ENCODE results near the gene PRKAG2. TPM values are rescaled to one million over a fixed set of nuclear protein-coding genes. Genes with fewer than 3 reads are reported as not detected.

PRKAG2 gene
- total and polyA plus RNA-seq, 2 of the 13 experiments (the other 11 are each of a cell fraction or from before 2014, with no cell fraction given): 0.90 to 1.3 TPM

- no peak for TF ChIP-seq LRRFIP1 (CRISPR knock-in tag; conservative IDR thresholded peaks at IDR 0.05)
- TF ChIP-seq HNF4G (IDR thresholded peaks at IDR 0.05; ENCODE audit: borderline replicate concordance, low read depth, low read length): peak; percentile 3; the same call in 1 of the 2 replicates
- TF ChIP-seq HNF4G (CRISPR knock-in tag; IDR thresholded peaks at IDR 0.05; ENCODE audit: borderline replicate concordance, low read depth): no peak
- 0 out of 4 replicates have a peak, but pooled peaks of 1 of the 2 experiments have one; percentile 26 for TF ChIP-seq MAFK (conservative IDR thresholded peaks at IDR 0.05 in 1 of 2, IDR thresholded peaks at IDR 0.05 in 1 of 2; ENCODE audit: low read length in 2 of 2)
- no peak for TF ChIP-seq ZNF569 (CRISPR knock-in tag; IDR thresholded peaks at IDR 0.05; ENCODE audit: borderline replicate concordance)
- TF ChIP-seq ZFP82 (CRISPR knock-in tag; IDR thresholded peaks at IDR 0.05; ENCODE audit: borderline replicate concordance): 0 out of 2 replicates have a peak, but pooled peaks have one; percentile 30
- no peak for TF ChIP-seq THAP8 (CRISPR knock-in tag; IDR thresholded peaks at IDR 0.05; ENCODE audit: borderline replicate concordance)
- no peak for TF ChIP-seq FOXA3 (CRISPR knock-in tag; IDR thresholded peaks at IDR 0.05)
- peak; percentile 19; the same call in 1 of the 2 replicates for TF ChIP-seq ZMYM3 (CRISPR knock-in tag; IDR thresholded peaks at IDR 0.05)
- peak; percentile 58 for TF ChIP-seq HDAC1 (CRISPR knock-in tag; IDR thresholded peaks at IDR 0.05)
- TF ChIP-seq SP2 (CRISPR knock-in tag; IDR thresholded peaks at IDR 0.05): no peak
- no peak for TF ChIP-seq PAWR (CRISPR knock-in tag; IDR thresholded peaks at IDR 0.05; ENCODE audit: borderline replicate concordance)
- TF ChIP-seq ZNF878 (CRISPR knock-in tag; IDR thresholded peaks at IDR 0.05): no peak
- TF ChIP-seq NFKBIZ (CRISPR knock-in tag; IDR thresholded peaks at IDR 0.05): 0 out of 2 replicates have a peak, but pooled peaks have one; percentile 50
- TF ChIP-seq CENPT (CRISPR knock-in tag; IDR thresholded peaks at IDR 0.05; ENCODE audit: low read depth): no peak
- no peak for TF ChIP-seq ZNF850 (CRISPR knock-in tag; conservative IDR thresholded peaks at IDR 0.05)
- TF ChIP-seq ZFP1 (CRISPR knock-in tag; IDR thresholded peaks at IDR 0.05): no peak
- TF ChIP-seq ZSCAN21 (CRISPR knock-in tag; IDR thresholded peaks at IDR 0.05; ENCODE audit: borderline replicate concordance): peak; percentile 69
- TF ChIP-seq RFX5 (IDR thresholded peaks at IDR 0.05; ENCODE audit: low read depth, low read length): no peak
- no peak for TF ChIP-seq HNRNPUL1 (IDR thresholded peaks at IDR 0.05; ENCODE audit: low read depth, low read length)
- TF ChIP-seq POLR2A (IDR thresholded peaks at IDR 0.05; ENCODE audit: insufficient read depth in 1 of 2, low read depth in 2 of 2, low read length in 2 of 2): peak in 1 of 2 experiments; percentile 51; a peak in 1 of 4 replicates
- TF ChIP-seq PHF8 (CRISPR knock-in tag; IDR thresholded peaks at IDR 0.05): peak; percentile 34
- TF ChIP-seq ATF1 (CRISPR knock-in tag; IDR thresholded peaks at IDR 0.05): no peak
- 0 out of 2 replicates have a peak, but pooled peaks have one; percentile 20 for TF ChIP-seq TBX2 (CRISPR knock-in tag; IDR thresholded peaks at IDR 0.05; ENCODE audit: borderline replicate concordance)
- no peak for TF ChIP-seq AGO1 (IDR thresholded peaks at IDR 0.05; ENCODE audit: low read depth, low read length, poor library complexity, severe bottlenecking)
- no peak for TF ChIP-seq ZNF780A (CRISPR knock-in tag; IDR thresholded peaks at IDR 0.05)
Observed at GRCh38 chr7:151518105-151518946, 358.6 kb downstream of the PRKAG2 start (continued).
